GM18951 (cell line): ENCODE measurements around the gene GNB1L.
"Not testable (repeated sequence)": the region's sequence is repeated elsewhere in the genome, so short reads cannot be mapped to it uniquely, and the experiment has no call there.

Source experiments
- POLR2A ChIP-seq: IDR thresholded peaks from 4 replicates; pipeline ENCODE4 v1.6.1; 2011; ENCODE audit warnings: mild to moderate bottlenecking; ENCODE audit not compliant: insufficient read length, insufficient read depth; ENCODE audit errors: extremely low read depth
- in situ Hi-C: fragments of 300-500 bp; cut with MboI; formaldehyde crosslinking; loops from one replicate; pipeline ENCODE4 v1.12.0; 2022; ENCODE audit warnings: low sequenced_read_pairs, mixed read lengths, inconsistent platforms; ENCODE audit not compliant: unreplicated experiment

The GNB1L gene

GRCh38 chr22:19800761-19801244, 53.9 kb downstream of the GNB1L start:
- in situ Hi-C loops, result no loop called here
- no peak for TF ChIP-seq POLR2A

DNA sequence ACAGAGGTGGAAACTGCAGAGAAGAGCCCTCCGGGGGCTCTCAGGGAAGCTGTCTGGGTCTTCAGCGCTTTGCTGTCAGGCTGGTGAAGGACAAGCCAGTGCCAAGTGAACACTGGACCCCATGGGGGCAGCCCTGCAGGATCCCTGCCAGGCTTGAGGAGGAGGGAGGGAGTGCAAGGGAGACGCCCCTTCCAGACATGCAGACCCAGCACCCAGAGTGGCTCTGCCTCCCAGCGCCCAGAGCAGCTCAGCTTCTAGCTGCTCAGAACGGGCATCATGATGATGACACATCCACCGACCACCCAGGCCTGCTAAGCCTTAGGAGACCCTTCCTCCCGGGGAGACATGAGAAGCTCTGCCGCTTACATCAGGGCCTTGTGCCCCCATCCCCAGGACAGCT, 54.4 kb downstream of the GNB1L start:
- no peak for TF ChIP-seq POLR2A
- in situ Hi-C loops, result no loop called here

DNA sequence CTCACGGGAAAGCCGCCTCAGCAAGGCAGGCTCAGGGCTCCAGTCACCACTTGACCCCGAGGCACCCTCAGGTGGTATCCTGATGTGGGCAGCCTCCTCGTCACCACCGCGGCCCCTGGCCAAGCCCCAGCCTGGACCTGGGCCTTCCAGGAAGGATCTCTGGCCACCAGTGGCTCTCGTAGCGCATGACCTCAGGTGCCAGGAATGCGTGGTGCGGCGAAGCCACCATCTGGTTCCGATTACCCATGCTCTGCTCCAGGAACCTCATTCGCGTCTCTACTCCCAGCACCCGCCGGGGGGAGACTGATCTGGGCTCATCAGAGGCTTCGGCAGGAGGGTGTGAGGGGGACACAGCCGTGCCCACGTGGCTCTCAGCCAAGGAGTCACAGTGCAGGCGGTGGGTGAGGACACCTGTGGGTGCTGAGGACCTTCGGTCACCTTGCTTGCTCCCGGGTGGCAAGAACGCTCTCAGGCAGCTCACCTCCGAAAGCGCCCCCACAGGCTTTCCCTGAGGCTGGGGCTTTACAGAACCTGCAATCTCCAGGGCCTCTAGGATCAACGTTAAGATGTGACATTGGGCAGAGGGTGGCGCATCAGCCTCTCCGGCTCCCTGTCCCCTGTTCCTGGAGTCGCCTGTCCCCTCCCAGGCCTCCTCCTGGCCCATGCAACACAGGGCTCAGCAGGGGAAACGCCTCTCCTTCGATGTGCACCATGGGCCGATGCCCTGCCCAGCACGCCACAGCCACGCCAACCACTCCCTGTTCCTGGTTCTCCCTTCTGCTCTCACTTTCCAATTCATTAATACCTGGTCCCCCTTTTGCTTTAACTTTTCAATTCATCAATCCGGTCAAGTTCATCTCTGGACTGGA, 55.1 kb downstream of the GNB1L start:
- in situ Hi-C loops, result no loop called here
- TF ChIP-seq POLR2A, result no peak

DNA sequence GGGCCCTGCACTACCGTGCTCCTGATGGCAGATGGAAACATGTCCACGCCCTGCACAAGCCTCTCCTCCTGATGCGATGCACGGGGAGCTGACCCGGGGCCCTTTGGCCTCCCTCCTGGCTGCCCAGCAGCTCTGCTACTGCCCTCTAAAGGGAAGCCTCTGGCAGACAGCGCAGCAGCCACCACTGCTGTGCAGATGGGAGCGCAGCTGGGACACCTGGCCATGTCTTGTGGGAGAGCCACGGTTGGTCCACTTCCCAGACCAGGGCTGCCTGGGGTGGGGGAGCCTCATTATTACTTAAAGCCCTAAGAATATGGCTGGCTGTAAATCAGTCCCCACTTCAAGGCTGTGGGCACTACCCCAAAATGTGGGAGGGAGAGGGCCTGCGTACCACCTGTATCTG, 55.8 kb downstream of the GNB1L start:
- TF ChIP-seq POLR2A, result no peak
- in situ Hi-C loops, result no loop called here

DNA sequence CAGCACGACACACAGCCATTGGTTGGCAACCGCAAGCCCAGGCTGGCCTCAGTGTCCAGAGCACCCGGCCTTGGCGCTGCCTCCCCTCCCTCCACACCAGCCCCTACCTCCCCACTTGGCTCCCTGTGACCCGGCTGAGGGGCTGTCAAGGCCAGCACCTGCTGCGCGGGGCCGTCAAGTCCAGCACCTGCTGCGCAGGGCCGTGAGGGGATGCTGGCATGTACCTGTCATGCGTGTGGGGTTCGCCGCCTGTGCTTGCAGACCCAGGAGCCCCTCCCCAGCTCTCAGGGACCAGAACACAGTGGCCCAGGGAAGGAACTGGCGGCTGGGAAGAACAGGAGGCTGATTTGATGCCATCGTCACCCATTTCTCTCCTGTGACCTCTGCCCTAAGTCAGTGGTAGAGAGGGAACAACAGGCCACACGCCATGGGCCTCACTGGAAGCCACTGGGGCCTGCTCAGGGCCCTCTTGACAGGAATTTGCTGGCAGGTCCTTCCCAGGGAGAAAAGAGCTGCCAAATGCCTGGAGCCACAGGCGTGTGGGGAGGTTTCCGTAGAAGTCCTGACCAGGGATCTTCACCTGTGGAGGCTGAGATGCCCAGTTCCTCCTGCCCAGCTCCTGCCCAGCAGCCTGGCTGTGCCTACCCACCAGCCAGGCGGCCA, 56.5 kb downstream of the GNB1L start:
- TF ChIP-seq POLR2A, result no peak
- in situ Hi-C loops, result no loop called here

DNA sequence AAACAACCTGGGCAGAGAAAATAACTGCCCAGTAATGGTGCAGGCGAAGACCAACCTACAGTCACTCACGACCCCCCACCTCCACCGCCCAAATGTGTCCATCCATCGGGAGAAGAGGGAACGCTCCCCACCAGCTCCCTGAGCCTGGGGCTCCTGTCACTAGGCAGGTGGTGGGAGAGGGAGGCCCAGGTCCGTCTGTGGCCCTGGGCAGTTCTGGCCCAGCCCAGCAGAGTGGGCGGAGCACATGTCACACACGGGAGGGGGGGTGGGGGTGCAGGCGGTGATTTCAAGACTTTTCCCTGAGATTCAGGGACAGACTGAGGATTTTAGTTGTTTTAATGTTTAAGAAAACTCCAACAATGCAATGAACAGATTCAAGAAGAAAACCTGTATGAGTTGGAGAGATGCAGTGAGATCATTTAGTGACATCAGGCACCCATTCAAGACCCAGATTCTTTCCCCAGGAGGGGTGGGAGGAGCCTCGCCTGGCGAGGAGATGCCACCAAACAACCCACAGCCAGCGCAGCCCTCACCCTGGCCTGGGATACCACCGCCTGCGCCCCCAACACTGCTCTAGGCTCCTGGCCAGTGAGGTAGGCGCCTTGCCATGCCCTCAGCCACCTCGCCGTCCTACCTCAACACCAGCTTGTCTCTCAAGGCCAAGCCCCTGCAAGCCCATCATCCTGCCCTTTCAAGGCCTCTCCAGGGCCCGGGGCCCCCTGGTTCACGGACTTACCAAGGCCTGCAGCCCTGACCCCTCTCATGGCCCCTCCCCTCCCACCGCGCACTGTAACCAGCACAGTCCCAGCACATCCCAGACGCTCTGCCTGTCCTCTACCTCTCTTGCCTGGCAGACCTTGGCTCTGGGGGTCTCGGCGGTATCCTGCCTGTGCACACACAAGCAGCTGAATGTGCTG, 57.3 kb downstream of the GNB1L start:
- no peak for TF ChIP-seq POLR2A

GRCh38 chr22:19796160-19796559, 58.5 kb downstream of the GNB1L start:
- in situ Hi-C loops, result no loop called here
- TF ChIP-seq POLR2A, result no peak

More for the DNA sequence above, 57.3 kb downstream of the GNB1L start:
- in situ Hi-C loops, result no loop called here

- no peak for TF ChIP-seq POLR2A
- in situ Hi-C loops, result no loop called here
Measured at GRCh38 chr22:19795617-19796008, 59.1 kb downstream of the GNB1L start.

DNA sequence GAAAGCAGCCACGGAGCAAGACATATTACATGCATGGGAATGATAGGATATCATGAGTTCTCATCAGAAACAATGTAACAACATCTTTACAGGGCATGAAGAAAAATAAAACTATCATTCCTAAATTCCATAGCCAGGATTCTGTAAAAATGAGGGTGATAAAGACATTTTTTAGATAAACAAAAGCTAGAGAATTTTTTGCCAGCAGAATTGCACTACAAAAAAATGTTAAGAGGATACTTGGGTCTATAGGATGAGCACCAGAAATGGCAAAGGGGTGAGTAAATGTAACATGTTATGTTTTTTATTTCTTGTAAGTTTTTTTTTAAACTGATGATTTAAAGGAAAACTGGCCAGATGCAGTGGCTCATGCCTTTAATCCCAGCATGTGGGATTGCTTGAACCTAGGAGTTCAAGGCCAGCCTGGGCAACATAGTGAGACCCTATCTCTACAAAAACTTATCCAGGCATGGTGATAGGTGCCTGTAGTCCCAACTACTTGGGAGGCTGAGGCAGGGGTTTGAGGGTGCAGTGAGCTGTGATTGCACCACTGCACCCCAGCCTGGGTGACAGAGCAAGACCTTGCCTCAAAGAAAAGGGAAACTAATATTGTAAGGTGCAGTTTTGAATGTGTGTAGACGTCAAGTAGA, 60.9 kb downstream of the GNB1L start:
- in situ Hi-C loops, result no loop called here
- no peak for TF ChIP-seq POLR2A

DNA sequence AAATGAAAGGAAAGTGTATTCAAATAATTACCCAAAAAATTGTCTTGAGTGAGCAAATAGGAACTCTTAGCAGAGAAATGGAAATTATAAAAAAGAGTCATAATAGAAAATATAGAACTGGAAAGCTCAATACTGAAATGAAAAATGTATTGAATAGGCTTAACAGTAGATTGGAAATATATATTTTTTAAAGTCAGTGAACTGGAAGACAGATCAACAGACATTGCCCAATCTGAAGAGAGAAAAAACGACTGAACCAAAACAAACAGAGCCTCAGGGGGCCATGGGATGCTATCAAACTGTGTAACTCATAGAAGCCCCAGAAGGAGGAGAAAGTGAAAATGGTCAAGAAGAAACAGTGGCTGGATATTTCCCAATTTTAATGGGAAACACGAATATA, 61.5 kb downstream of the GNB1L start:
- no peak for TF ChIP-seq POLR2A
- in situ Hi-C loops, result no loop called here

- in situ Hi-C loops, result not testable (repeated sequence)
Measured at GRCh38 chr22:19792383-19792896, 62.2 kb downstream of the GNB1L start.

DNA sequence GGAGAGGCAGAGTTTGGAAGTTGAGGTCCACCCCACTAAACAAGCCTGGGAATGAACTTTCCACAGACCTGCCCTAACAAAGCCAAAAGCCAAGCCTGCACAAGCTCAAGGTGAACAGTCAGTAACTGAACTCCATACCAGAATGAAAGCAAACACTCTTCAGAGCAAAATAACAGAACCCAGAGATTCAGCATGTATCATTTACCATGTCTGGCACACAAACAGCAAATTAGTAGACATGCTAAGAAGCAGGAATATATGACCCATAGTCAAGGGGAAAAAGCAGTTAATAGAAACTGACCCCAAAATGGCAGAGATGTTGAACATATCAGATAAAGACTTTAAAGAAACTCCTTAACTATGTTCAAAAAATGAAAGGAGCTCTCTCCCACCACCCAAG, 62.8 kb downstream of the GNB1L start:
- TF ChIP-seq POLR2A, result no peak
- in situ Hi-C loops, result no loop called here
